HepG2 (cell line): ENCODE data around the gene CDC26. TPM values are rescaled to one million over a fixed set of nuclear protein-coding genes. Genes with fewer than 3 reads are reported as not detected.

ENCODE experiments used
- AKAP8 ChIP-seq: sonication (generic); formaldehyde crosslinking; IDR thresholded peaks from 2 replicates; pipeline ENCODE4 v1.5.1; 2020; ENCODE audit warnings: mild to moderate bottlenecking, missing genetic modification reagents
- BCL6 ChIP-seq: IDR thresholded peaks from 2 replicates; pipeline ENCODE4 v1.6.1; 2016; ENCODE audit warnings: missing genetic modification reagents, missing compliant biosample characterization
- BRD4 ChIP-seq: sonication (generic); formaldehyde crosslinking; IDR thresholded peaks from 2 replicates; pipeline ENCODE4 v1.4.0; 2020; ENCODE audit warnings: missing genetic modification reagents
- DMAP1 ChIP-seq: IDR thresholded peaks from 2 replicates; pipeline ENCODE4 v1.6.1; 2016
- HNF4G ChIP-seq, 2 experiments: sonication (generic) in 1 of 2; formaldehyde crosslinking in 1 of 2; IDR thresholded peaks; 2 replicates each; pipeline versions ENCODE4 v1.4.0 to v1.6.1; 2011 to 2020; ENCODE audit warnings: borderline replicate concordance in 2 of 2, low read depth in 2 of 2, mild to moderate bottlenecking in 2 of 2, low read length in 1 of 2, missing genetic modification reagents in 1 of 2, moderate library complexity in 1 of 2
- KDM1A ChIP-seq: IDR thresholded peaks from 2 replicates; pipeline ENCODE4 v1.6.1; 2016; ENCODE audit warnings: missing compliant biosample characterization
- KLF13 ChIP-seq: sonication (generic); formaldehyde crosslinking; IDR thresholded peaks from 2 replicates; pipeline ENCODE4 v1.4.0; 2020; ENCODE audit warnings: mild to moderate bottlenecking, missing genetic modification reagents
- LBX2 ChIP-seq: sonication (generic); formaldehyde crosslinking; IDR thresholded peaks from 2 replicates; pipeline ENCODE4 v1.5.0; 2020; ENCODE audit warnings: missing genetic modification reagents, mild to moderate bottlenecking, borderline replicate concordance
- NCOA1 ChIP-seq: sonication (generic); formaldehyde crosslinking; IDR thresholded peaks from 2 replicates; pipeline ENCODE4 v1.9.0; 2021; ENCODE audit warnings: missing genetic modification reagents
- NCOA2 ChIP-seq: sonication (generic); formaldehyde crosslinking; IDR thresholded peaks from 2 replicates; pipeline ENCODE4 v1.8.0; 2022; ENCODE audit warnings: inconsistent platforms
- NRL ChIP-seq: sonication (generic); formaldehyde crosslinking; IDR thresholded peaks from 2 replicates; pipeline ENCODE4 v1.5.0; 2020; ENCODE audit warnings: missing genetic modification reagents, mild to moderate bottlenecking, moderate library complexity, borderline replicate concordance
- PLRG1 ChIP-seq: fragments of 450-650 bp; conservative IDR thresholded peaks from 2 replicates; pipeline ENCODE4 v1.6.1; 2016
- PREB ChIP-seq: sonication (generic); formaldehyde crosslinking; IDR thresholded peaks from 2 replicates; pipeline ENCODE4 v1.4.0; 2020; ENCODE audit warnings: missing genetic modification reagents
- RAD51 ChIP-seq: fragments of 450-650 bp; IDR thresholded peaks from 2 replicates; pipeline ENCODE4 v1.6.1; 2016; ENCODE audit warnings: borderline replicate concordance
- RARG ChIP-seq: sonication (generic); formaldehyde crosslinking; IDR thresholded peaks from 2 replicates; pipeline ENCODE4 v1.4.0; 2020; ENCODE audit warnings: low read depth, mild to moderate bottlenecking, missing genetic modification reagents
- SRF ChIP-seq: IDR thresholded peaks from 2 replicates; pipeline ENCODE4 v1.6.1; 2011; ENCODE audit warnings: mild to moderate bottlenecking, low read depth, low read length, moderate library complexity
- THAP11 ChIP-seq: IDR thresholded peaks from 2 replicates; pipeline ENCODE4 v1.6.1; 2016; ENCODE audit warnings: missing biosample characterization, missing genetic modification reagents
- TOE1 ChIP-seq: sonication (generic); formaldehyde crosslinking; IDR thresholded peaks from 2 replicates; pipeline ENCODE4 v1.4.0; 2020; ENCODE audit warnings: mild to moderate bottlenecking, missing genetic modification reagents
- XBP1 ChIP-seq: sonication (generic); formaldehyde crosslinking; IDR thresholded peaks from 2 replicates; pipeline ENCODE4 v1.5.0; 2020; ENCODE audit warnings: missing genetic modification reagents
- ZFP82 ChIP-seq: sonication (generic); formaldehyde crosslinking; IDR thresholded peaks from 2 replicates; pipeline ENCODE4 v1.5.1; 2020; ENCODE audit warnings: mild to moderate bottlenecking, missing genetic modification reagents, borderline replicate concordance
- ZIK1 ChIP-seq: sonication (generic); formaldehyde crosslinking; IDR thresholded peaks from 2 replicates; pipeline ENCODE4 v1.5.0; 2020; ENCODE audit warnings: mild to moderate bottlenecking, low read depth, missing genetic modification reagents, borderline replicate concordance
- ZNF10 ChIP-seq: sonication (generic); formaldehyde crosslinking; IDR thresholded peaks from 2 replicates; pipeline ENCODE4 v1.4.0; 2020; ENCODE audit warnings: mild to moderate bottlenecking, low read depth, missing genetic modification reagents, borderline replicate concordance
- ZNF251 ChIP-seq: sonication (generic); formaldehyde crosslinking; IDR thresholded peaks from 2 replicates; pipeline ENCODE4 v1.9.0; 2021; ENCODE audit warnings: mild to moderate bottlenecking, missing genetic modification reagents
- ZNF451 ChIP-seq: sonication (generic); formaldehyde crosslinking; IDR thresholded peaks from 2 replicates; pipeline ENCODE4 v1.5.0; 2020; ENCODE audit warnings: mild to moderate bottlenecking, missing genetic modification reagents
- ZNF644 ChIP-seq: IDR thresholded peaks from 2 replicates; pipeline ENCODE4 v1.6.1; 2016; ENCODE audit warnings: low read depth
- ZNF691 ChIP-seq: sonication (generic); formaldehyde crosslinking; IDR thresholded peaks from 2 replicates; pipeline ENCODE4 v1.4.0; 2020; ENCODE audit warnings: missing genetic modification reagents, low read depth, mild to moderate bottlenecking, borderline replicate concordance
- ZNF841 ChIP-seq: sonication (generic); formaldehyde crosslinking; IDR thresholded peaks from 2 replicates; pipeline ENCODE4 v1.8.1; 2023; ENCODE audit warnings: missing genetic modification reagents, borderline replicate concordance
- polyA plus RNA-seq, 8 experiments: library from polyadenylated mRNA; depleted of rRNA in 3 of 8; stranded (reverse) in 7 of 8; unstranded in 1 of 8; fragments of >200 nt; fragmentation: Illumina TruSeq in 4 of 8; extraction: Trizol in 4 of 8; gene quantifications; 2 replicates each; pipeline versions ENCODE4 v1.2.1 to v1.2.3, GENCODE V29; 2011 to 2016; ENCODE audit warnings: low read depth in 4 of 8, missing spikeins in 1 of 8, mixed read lengths in 1 of 8; ENCODE audit not compliant: insufficient read depth in 1 of 8
- total RNA-seq, 5 experiments: library from RNA; depleted of rRNA; stranded (reverse); fragments of >200 nt; fragmentation: Illumina TruSeq; extraction: Trizol; gene quantifications; 2 replicates each; pipeline ENCODE4 v1.2.3, GENCODE V29; 2016; ENCODE audit warnings: low read depth in 1 of 5
- TF ChIP-seq, protein P1 (sequence below): sonication (generic); formaldehyde crosslinking; IDR thresholded peaks from 2 replicates; pipeline ENCODE4 v1.8.0; 2022; ENCODE audit warnings: missing genetic modification reagents, mild to moderate bottlenecking, borderline replicate concordance

CDC26 gene
- total and polyA plus RNA-seq, 2 of the 13 experiments (the other 11 are each of a cell fraction or from before 2014, with no cell fraction given), result 26.6 to 57.9 TPM

GRCh38 chr9:113221003-113221799 lies 54.2 kb downstream of the CDC26 start, which contains the start of the genes FKBP15 and SLC31A1 (continued):
- TF ChIP-seq ZNF10, result no peak
- TF ChIP-seq RARG (CRISPR knock-in tag), result 0 out of 2 replicates have a peak, but pooled peaks have one; percentile 6
- TF ChIP-seq PREB (CRISPR knock-in tag), result no peak
- TF ChIP-seq HNF4G (IDR thresholded peaks at IDR 0.05; ENCODE audit: borderline replicate concordance, low read depth, low read length), result peak; percentile 68; the same call in 1 of the 2 replicates
- TF ChIP-seq HNF4G (CRISPR knock-in tag; IDR thresholded peaks at IDR 0.05; ENCODE audit: borderline replicate concordance, low read depth), result no peak; the same call in 1 of the 2 replicates
- TF ChIP-seq RAD51, result no peak
- TF ChIP-seq DMAP1 (CRISPR knock-in tag), result peak; percentile 50; the same call in 1 of the 2 replicates
- peak; percentile 49; the same call in 1 of the 2 replicates for TF ChIP-seq AKAP8
- no peak for TF ChIP-seq NCOA1
- TF ChIP-seq ZNF841, result no peak
- TF ChIP-seq LBX2 (CRISPR knock-in tag), result no peak
- TF ChIP-seq BCL6 (CRISPR knock-in tag), result no peak
- TF ChIP-seq, protein P1, sequence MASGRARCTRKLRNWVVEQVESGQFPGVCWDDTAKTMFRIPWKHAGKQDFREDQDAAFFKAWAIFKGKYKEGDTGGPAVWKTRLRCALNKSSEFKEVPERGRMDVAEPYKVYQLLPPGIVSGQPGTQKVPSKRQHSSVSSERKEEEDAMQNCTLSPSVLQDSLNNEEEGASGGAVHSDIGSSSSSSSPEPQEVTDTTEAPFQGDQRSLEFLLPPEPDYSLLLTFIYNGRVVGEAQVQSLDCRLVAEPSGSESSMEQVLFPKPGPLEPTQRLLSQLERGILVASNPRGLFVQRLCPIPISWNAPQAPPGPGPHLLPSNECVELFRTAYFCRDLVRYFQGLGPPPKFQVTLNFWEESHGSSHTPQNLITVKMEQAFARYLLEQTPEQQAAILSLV, result peak; percentile 74; the same call in 1 of the 2 replicates
- TF ChIP-seq SRF, result no peak
- peak; percentile 94 for TF ChIP-seq THAP11
- peak; percentile 48 for TF ChIP-seq BRD4 (CRISPR knock-in tag)
- TF ChIP-seq ZNF251 (CRISPR knock-in tag), result no peak
- TF ChIP-seq TOE1 (CRISPR knock-in tag), result peak; percentile 74
- TF ChIP-seq ZNF691 (CRISPR knock-in tag), result 0 out of 2 replicates have a peak, but pooled peaks have one; percentile 49
- TF ChIP-seq NRL (CRISPR knock-in tag), result no peak
- no peak for TF ChIP-seq ZNF644 (CRISPR knock-in tag)
- TF ChIP-seq ZIK1 (CRISPR knock-in tag), result no peak
- TF ChIP-seq KDM1A (CRISPR knock-in tag), result no peak
- 0 out of 2 replicates have a peak, but pooled peaks have one; percentile 23 for TF ChIP-seq NCOA2
- no peak for TF ChIP-seq PLRG1
- no peak for TF ChIP-seq XBP1
- peak; percentile 31; the same call in 1 of the 2 replicates for TF ChIP-seq ZNF451
- TF ChIP-seq ZFP82 (CRISPR knock-in tag), result no peak
- TF ChIP-seq KLF13 (CRISPR knock-in tag), result no peak
